SU-DHL-6 (cell line): ENCODE measurements around the gene MINK1.
"Not testable (repeated sequence)": the region's sequence is repeated elsewhere in the genome, so short reads cannot be mapped to it uniquely, and the experiment has no call there.

Experiments
- H2AFZ ChIP-seq: fragments of 200-600 bp; sonication (generic); 2 replicates; pipeline ENCODE4 v1.6.1; 2014; ENCODE audit warnings: low read depth, mild to moderate bottlenecking, moderate library complexity, mixed read lengths, antibody characterized with exemption, low read length; ENCODE audit not compliant: severe bottlenecking
- H3F3A ChIP-seq: fragments of 200-600 bp; shearing (Covaris generic); 2 replicates; pipeline ENCODE4 v1.6.0; 2016; ENCODE audit warnings: antibody characterized with exemption, mild to moderate bottlenecking; ENCODE audit not compliant: insufficient read depth
- H3K27ac ChIP-seq: fragments of 200-600 bp; sonication (generic); 2 replicates; pipeline ENCODE4 v1.5.1; 2016; ENCODE audit warnings: low read depth, mild to moderate bottlenecking, low read length, moderate library complexity, mixed read lengths
- H3K27me3 ChIP-seq: fragments of 200-600 bp; sonication (generic), shearing (Covaris generic); 2 replicates; pipeline ENCODE4 v1.6.0; 2014; ENCODE audit warnings: mild to moderate bottlenecking, low read length
- H3K36me3 ChIP-seq: fragments of 200-600 bp; sonication (generic); 2 replicates; pipeline ENCODE4 v1.6.1; 2014; ENCODE audit warnings: mild to moderate bottlenecking, low read length, mixed read lengths
- H3K4me2 ChIP-seq: fragments of 300-600, 200-600 bp; shearing (Covaris generic), sonication (generic); 2 replicates; pipeline ENCODE4 v1.6.0; 2014; ENCODE audit warnings: low read length, low read depth, mild to moderate bottlenecking; ENCODE audit not compliant: poor library complexity, severe bottlenecking
- H3K4me3 ChIP-seq: fragments of 200-600 bp; sonication (generic); 2 replicates; pipeline ENCODE4 v1.5.1; 2014; ENCODE audit warnings: antibody characterized with exemption, low read length, mild to moderate bottlenecking, mixed read lengths; ENCODE audit not compliant: insufficient read depth, poor library complexity, severe bottlenecking
- H3K79me2 ChIP-seq: fragments of 200-600 bp; sonication (generic); 2 replicates; pipeline ENCODE4 v1.6.1; 2014; ENCODE audit warnings: mild to moderate bottlenecking, low read length, moderate library complexity; ENCODE audit not compliant: insufficient read depth
- H3K9ac ChIP-seq: fragments of 200-600 bp; sonication (generic); 2 replicates; pipeline ENCODE4 v1.7.0; 2014; ENCODE audit warnings: mild to moderate bottlenecking, low read length
- H3K9me2 ChIP-seq: fragments of 200-600 bp; sonication (generic); replicated peaks from 2 replicates; pipeline ENCODE4 v1.6.1; 2014; ENCODE audit warnings: low read length; ENCODE audit not compliant: insufficient read depth
- H3K9me3 ChIP-seq: fragments of 200-600 bp; sonication (generic); 2 replicates; pipeline ENCODE4 v1.6.1; 2014; ENCODE audit warnings: low read length, mixed read lengths; ENCODE audit not compliant: insufficient read depth
- H4K20me1 ChIP-seq: fragments of 200-600 bp; sonication (generic); 2 replicates; pipeline ENCODE4 v1.6.1; 2014; ENCODE audit warnings: low read depth, mild to moderate bottlenecking, antibody characterized with exemption, low read length, moderate library complexity, mixed read lengths
- CTCF ChIP-seq: fragments of 200-600 bp; sonication (generic); IDR thresholded peaks from one replicate; pipeline ENCODE4 v1.5.1; 2017; ENCODE audit warnings: antibody characterized with exemption, mild to moderate bottlenecking, low read length, moderate library complexity; ENCODE audit not compliant: insufficient read depth, poor library complexity, severe bottlenecking
- EZH2phosphoT487 ChIP-seq: fragments of 200-600 bp; sonication (generic), shearing (Covaris generic); conservative IDR thresholded peaks from 2 replicates; pipeline ENCODE4 v1.6.1; 2018; ENCODE audit warnings: mild to moderate bottlenecking, antibody characterized with exemption, low read length, moderate library complexity, mixed read lengths

Gene MINK1

GRCh38 chr17:4921320-4921719, 88.2 kb downstream of the MINK1 start:
- Histone ChIP-seq H3K9me2 (no peaks in the 10 kb centered on the region), H3K27ac (no peak overlapping the region), H4K20me1 (no peaks in the 10 kb centered on the region), H3K9me3 (no peaks in the 10 kb centered on the region), H3K27me3 (no peaks in the 10 kb centered on the region), H3K36me3 (no peaks in the 10 kb centered on the region), H3F3A (no peaks in the 10 kb centered on the region), H3K4me3 (no peak overlapping the region), H3K4me2 (no peak overlapping the region), H2AFZ (no peak overlapping the region), H3K9ac (no peak overlapping the region), H3K79me2 (no peaks in the 10 kb centered on the region)
- TF ChIP-seq CTCF = no peak

GRCh38 chr17:4926577-4927335, 93.6 kb downstream of the MINK1 start:
- H3K4me3 ChIP-seq, H3F3A ChIP-seq, H3K9me2 ChIP-seq, H3K4me2 ChIP-seq, H3K36me3 ChIP-seq, H4K20me1 ChIP-seq, H3K27me3 ChIP-seq, H3K79me2 ChIP-seq, H3K27ac ChIP-seq, H2AFZ ChIP-seq, H3K9ac ChIP-seq, H3K9me3 ChIP-seq: not testable (repeated sequence)

GRCh38 chr17:4928881-4929280, 95.7 kb downstream of the MINK1 start:
- Histone ChIP-seq H3K27me3 (no peaks in the 10 kb centered on the region), H4K20me1 (no peaks in the 10 kb centered on the region), H3K4me3 (no peak overlapping the region), H3K9me3 (no peaks in the 10 kb centered on the region), H3K36me3 (no peaks in the 10 kb centered on the region), H3K79me2 (no peaks in the 10 kb centered on the region), H2AFZ (no peak overlapping the region), H3K27ac (no peak overlapping the region), H3F3A (0 out of 2 replicates have a peak, but pooled peaks cover 3% of the 10 kb centered on the region), H3K4me2 (no peak overlapping the region), H3K9me2 (no peaks in the 10 kb centered on the region), H3K9ac (no peak overlapping the region)
- TF ChIP-seq CTCF (no peak), EZH2phosphoT487 (no peak)

GRCh38 chr17:4931963-4932362, 98.8 kb downstream of the MINK1 start, which contains the start of gene GP1BA:
GP1BA (plus strand) TSS chr17:4932277; CDS start chr17:4932605, 328 bp downstream.
- TF ChIP-seq EZH2phosphoT487 = no peak
- no peak for TF ChIP-seq CTCF

More at GRCh38 chr17:4931963-4932362, 98.8 kb downstream of the MINK1 start, which contains the start of gene GP1BA:
- H3K27ac ChIP-seq = no peak within 1 kb of the TSS
- H3F3A ChIP-seq = 0 out of 2 replicates have a peak, but pooled peaks cover 3% of the 10 kb centered on the region
- no peaks in the 10 kb centered on the region for H3K9me3 ChIP-seq
- H2AFZ ChIP-seq = no peak within 1 kb of the TSS
- H3K9ac ChIP-seq = no peak within 1 kb of the TSS
- no peaks in the 10 kb centered on the region for H3K79me2 ChIP-seq
- no peaks in the 10 kb centered on the region for H3K36me3 ChIP-seq
- H3K9me2 ChIP-seq = no peaks in the 10 kb centered on the region
- no peak within 1 kb of the TSS for H3K4me2 ChIP-seq
- no peaks in the 10 kb centered on the region for H4K20me1 ChIP-seq
- H3K27me3 ChIP-seq = no peaks in the 10 kb centered on the region
- no peak within 1 kb of the TSS for H3K4me3 ChIP-seq
